C1 segment of cervical spinal cord (tissue), 14 donors: ENCODE data around the gene KLK7.
"Not testable (repeated sequence)": the region's sequence is repeated elsewhere in the genome, so short reads cannot be mapped to it uniquely, and the experiment has no call there.

Source experiments
- DNase-seq, 14 donors: peaks; one replicate each; lab custom pipeline; 2025; lab: John Stamatoyannopoulos, UW

KLK7 gene

GRCh38 chr19:51012661-51013190 lies 29.0 kb upstream of the KLK7 start:
- no peak for DNase-seq

DNA sequence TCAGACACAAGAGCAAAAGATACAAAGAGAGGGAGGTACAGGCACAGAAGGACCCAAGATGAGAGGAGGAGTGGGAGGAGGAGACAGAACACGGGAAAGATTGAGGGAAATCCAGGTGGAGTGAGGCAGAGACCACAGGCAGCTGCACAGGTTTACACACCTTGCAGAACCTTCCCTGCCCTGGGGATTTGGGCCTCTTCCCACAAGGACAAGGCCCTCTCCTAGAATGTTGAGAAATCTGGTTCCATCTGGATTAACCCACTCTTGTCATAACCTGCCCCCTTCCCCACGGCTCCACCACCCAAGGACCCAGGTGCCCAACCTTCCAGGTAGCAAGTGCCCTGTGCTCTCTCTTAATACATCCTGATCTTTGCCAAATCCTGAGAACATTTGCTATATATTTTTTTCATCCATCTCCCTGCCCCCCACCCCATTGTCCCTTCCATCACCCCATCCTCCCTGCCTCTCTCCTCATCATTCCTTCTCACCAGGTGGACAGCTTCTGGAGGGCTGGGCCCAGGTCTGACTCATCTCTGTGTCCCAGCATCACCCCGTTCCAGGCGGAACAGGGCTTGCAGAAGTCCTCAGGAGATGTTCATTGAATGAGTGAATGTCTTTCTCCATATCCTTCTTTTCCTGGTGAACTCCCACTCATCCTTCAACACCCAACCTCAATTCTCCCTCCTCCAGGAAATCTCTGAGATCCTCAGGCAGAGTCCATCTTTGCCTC lies 26.5 kb upstream of the KLK7 start:
- DNase-seq = no peak

DNA sequence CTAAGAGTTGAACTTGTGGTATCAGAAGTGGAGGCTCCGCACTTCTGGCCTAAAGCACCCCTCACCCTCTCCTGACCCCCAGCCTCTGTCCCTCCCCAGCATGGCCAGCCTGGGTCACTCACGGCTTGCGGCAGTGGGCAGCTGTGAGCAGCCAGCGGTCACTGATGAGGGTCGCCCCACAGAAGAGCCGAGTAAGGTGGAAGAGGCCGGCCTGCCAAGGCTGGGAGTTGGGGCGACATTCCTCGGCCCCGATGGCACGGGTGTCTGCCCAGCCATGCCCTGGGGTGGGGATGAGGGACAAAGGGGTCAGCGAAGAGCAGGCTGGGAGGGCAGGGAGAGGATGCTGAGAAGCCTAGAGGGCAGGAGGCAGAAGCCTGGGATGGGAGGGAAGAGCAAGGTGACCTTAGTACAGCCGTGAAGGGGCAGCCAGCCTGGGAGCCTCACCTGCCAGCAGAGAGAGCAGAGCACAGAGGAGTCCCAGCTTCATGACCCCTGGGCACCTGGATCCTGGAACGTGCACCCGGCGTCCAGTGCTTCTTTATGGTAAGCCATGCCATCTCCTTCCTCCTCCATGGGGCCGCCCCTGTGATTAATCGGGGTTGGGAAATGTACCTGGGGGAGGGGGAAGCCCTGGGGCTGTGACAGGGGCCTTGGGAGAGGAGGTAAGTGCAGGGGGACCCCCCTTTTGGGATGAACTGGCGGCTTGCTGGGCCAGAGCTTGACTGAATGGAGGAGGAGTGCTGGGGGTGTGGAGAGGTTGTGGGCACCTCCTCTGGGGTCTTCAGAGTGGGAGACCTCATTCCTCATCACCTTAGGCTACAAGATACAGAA lies 25.6 kb upstream of the KLK7 start:
- DNase-seq = no peak

DNA sequence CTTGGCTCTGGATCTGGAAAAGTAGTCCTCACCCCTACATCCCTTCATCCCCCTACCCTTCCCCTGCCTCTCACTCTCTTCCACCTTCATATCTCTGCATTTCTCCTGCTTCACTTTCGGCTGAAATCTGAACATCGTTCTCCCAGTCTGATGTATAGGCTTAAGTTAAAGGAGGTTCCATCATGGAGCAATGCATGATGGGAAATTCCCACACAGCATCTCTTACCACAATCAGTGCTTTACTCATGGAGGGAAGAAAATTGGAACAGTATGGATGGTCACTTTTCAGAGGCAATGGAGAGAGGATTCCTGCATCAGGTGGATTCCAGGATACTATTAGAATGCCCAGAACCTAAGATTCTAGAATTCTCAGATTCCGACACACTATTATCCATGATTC lies 23.8 kb upstream of the KLK7 start:
- DNase-seq = no peak

DNA sequence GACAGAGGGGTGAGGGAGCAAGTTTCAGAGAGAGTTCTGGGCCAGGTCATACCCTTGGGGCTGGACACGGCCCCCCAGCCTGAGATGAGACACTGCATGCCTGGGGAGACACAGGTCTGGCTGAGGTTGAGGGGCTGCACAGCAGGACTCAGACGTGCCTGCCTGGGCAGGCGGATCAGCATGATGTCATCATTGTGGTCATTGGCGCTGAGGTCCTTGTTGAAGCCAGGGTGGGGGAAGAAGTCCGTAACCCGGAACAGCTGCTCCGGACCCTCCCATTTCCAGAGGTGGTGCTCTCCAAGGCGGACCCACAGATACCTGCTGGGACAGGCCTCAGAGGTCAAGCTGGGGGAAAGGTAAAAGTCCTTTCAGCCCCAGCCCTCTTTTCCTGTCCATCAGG lies 22.7 kb upstream of the KLK7 start:
- no peak for DNase-seq

- no peak for DNase-seq
Observed at GRCh38 chr19:51005248-51005647, 21.5 kb upstream of the KLK7 start.

GRCh38 chr19:51003316-51003715 lies 19.6 kb upstream of the KLK7 start:
- no peak for DNase-seq

GRCh38 chr19:51002542-51003311 lies 19.0 kb upstream of the KLK7 start:
- peak in 1 of 14 donors; percentile 39 for DNase-seq

- no peak for DNase-seq
Observed at GRCh38 chr19:51002089-51002532, 18.4 kb upstream of the KLK7 start.

- no peak for DNase-seq
Observed at GRCh38 chr19:51001515-51001914, 17.8 kb upstream of the KLK7 start, which contains the start of gene KLK8. KLK8 (minus strand) TSS chr19:51001604; CDS start chr19:51001167, 437 bp downstream.

DNA sequence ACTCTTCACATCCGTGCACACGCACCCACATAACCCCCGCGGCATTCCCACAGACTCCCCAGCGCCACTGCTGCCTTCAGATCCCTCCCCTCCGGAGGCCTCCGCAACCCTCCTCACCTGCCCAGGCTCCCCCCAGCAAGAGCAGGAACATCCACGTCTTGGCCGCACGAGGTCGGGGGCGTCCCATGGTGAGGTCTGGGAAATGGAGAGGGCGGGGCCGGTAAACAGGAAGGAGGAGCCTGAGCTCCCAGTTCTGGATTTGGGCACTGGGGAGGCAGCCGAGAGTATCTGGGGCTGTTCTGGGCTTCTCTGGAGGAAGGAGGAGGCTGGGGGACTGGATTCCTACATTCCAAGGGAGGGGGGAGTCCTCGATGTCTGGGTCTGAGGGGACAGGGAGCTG lies 17.3 kb upstream of the KLK7 start:
- no peak for DNase-seq

- no peak for DNase-seq
Observed at GRCh38 chr19:51000426-51000825, 16.7 kb upstream of the KLK7 start.

GRCh38 chr19:50998686-50999085 lies 15.0 kb upstream of the KLK7 start:
- no peak for DNase-seq

DNA sequence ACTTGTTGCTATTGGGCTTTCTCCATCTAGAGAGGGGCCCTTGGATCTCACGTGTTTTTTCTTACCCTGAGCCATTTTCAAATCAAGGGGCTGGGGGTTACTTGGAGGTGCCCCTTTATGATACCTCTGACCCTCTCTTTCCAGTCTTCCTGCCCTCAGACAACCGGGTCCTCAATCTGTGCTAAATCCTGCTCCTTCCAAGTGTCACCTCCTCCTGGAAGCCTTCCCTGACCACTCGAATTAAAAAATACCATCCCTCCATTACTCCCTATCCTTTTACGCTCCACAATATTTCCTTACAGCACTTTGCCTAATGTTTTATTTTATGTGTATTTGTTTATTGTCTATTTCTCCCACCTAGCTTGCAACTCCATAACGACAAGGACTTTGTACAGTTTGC lies 14.3 kb upstream of the KLK7 start:
- no peak for DNase-seq

- DNase-seq = no peak
Observed at GRCh38 chr19:50994129-50994528, 10.4 kb upstream of the KLK7 start.

DNA sequence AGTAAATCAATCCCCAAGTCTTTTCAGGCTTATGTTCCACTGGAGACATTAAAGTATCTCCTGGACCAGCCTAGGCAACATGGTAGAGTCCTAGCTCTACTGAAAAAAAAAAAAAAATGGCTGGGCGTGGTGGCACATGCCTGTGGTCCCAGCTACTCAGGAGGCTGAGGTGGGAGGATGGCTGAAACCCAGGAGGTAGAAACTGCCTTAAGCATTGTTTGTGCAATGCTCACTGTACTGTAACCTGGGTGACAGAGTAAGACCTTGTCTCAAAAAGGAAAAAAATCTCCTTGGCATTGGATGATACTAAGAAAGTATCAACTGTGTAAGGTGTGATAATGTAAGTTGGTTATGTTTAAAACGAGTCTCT lies 8.9 kb upstream of the KLK7 start:
- no peak for DNase-seq

GRCh38 chr19:50984416-50984815 lies 699 bp upstream of the KLK7 start:
- DNase-seq = not testable (repeated sequence)

- no peak for DNase-seq
Observed at GRCh38 chr19:50982186-50982585, 1.5 kb downstream of the KLK7 start.

DNA sequence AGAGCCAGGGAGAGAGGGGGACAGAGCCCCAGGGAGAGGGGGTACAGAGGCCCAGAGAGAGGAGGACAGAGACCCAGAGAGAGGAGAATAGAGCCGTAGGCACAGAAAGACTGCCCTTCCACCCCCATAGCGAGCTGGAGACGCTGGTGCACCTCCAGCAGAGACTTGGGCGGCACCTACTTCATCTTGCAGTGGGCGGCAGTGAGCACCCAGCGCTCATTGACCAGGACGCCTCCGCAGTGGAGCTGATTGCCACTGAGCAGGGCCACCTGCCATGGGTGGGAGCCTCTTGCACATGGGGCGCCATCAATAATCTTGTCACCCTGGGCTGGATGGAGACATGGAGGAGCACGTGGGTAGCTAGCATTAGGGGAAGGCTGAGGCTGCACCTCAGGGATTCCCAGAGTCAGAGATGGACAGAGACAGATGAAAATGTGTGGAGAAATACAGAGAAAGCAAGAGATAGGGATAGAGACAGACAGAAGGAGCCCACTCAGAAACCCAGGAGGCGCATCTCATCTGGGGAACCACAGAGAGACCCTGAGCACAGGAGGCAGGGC lies 2.0 kb downstream of the KLK7 start:
- DNase-seq = no peak

DNA sequence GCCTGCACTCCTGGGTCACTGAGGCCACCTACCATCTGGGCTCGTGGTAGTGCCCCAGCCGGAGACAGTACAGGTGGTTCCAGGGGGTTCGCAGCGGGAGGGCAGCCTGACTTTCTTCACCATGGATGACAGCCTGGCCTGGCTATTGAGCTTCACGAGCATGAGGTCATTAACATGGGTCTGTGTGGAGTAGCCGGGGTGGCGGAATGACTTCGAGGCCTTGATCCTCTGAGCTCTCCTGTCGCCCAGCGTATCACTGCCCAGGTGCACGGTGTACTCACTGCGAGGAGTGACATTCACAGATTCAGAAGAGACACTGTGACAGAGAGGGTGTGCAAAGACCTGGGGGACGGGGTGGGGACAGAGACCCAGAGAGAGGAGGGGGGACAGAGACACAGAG lies 3.5 kb downstream of the KLK7 start:
- DNase-seq = no peak

DNA sequence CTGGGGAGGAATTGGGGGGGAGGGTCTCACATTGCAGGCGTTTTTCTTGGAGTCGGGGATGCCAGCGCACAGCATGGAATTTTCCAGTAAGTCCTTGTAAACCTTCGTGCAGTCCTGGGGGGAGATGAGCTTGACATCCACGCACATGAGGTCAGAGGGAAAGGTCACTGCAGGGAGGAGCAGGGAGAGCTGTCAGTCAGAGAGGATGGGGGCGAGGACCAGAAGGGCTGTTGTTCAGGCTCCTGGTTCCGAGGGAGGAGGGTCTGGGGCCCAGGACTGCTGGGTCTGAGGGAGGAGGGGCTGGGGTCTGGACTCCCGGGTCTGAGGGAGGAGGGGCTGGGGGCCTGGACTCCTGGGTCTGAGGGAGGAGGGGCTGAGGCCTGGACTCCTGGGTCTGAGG lies 4.0 kb downstream of the KLK7 start:
- no peak for DNase-seq
